ENCODE data around the gene CELA3B.
A peak's percentile ranks its signal among the peaks of the same experiment; 100 is the strongest.

The CELA3B gene

GRCh38 chr1:22037520-22037919 is 60.7 kb downstream of the CELA3B start:
- peaks cover 5% of the 10 kb centered on the region for H3K4me1 ChIP-seq
- peak overlapping the region; percentile 16 for H3K4me2 ChIP-seq (ENCODE audit: low read length)
- H3K36me3 ChIP-seq (ENCODE audit: control insufficient read depth, insufficient read depth, low read length) = no peaks in the 10 kb centered on the region
- H3K9ac ChIP-seq = no peak overlapping the region
- H3K79me2 ChIP-seq = no peaks in the 10 kb centered on the region
- peak overlapping the region; percentile 61 for H2AFZ ChIP-seq
- H3K27me3 ChIP-seq (ENCODE audit: control insufficient read depth, insufficient read depth, low read length) = no peaks in the 10 kb centered on the region
- no peak overlapping the region for H3K4me3 ChIP-seq (ENCODE audit: low read depth, low read length)
- peak overlapping the region; percentile 36 for H3K27ac ChIP-seq
- H3K9me3 ChIP-seq (ENCODE audit: control insufficient read depth, low read length) = no peaks in the 10 kb centered on the region
- no peak for TF ChIP-seq CTCF (IDR thresholded peaks at IDR 0.05)

- Histone ChIP-seq H3K4me2 (ENCODE audit: low read length) (no peak overlapping the region), H3K79me2 (no peaks in the 10 kb centered on the region), H3K36me3 (ENCODE audit: control insufficient read depth, insufficient read depth, low read length) (no peaks in the 10 kb centered on the region), H3K4me3 (ENCODE audit: low read depth, low read length) (no peak overlapping the region), H3K4me1 (peaks cover 9% of the 10 kb centered on the region), H3K27ac (peak overlapping the region; percentile 36), H3K27me3 (ENCODE audit: control insufficient read depth, insufficient read depth, low read length) (no peaks in the 10 kb centered on the region), H3K9ac (no peak overlapping the region), H2AFZ (peak overlapping the region; percentile 61), H3K9me3 (ENCODE audit: control insufficient read depth, low read length) (no peaks in the 10 kb centered on the region)
- TF ChIP-seq CTCF (IDR thresholded peaks at IDR 0.05) = no peak
Measured at GRCh38 chr1:22038036-22038435, 61.2 kb downstream of the CELA3B start.

All from parathyroid adenoma (tissue), 2 donors.